Kidney (tissue), 14 donors: Measurements from ENCODE around the gene PSG3. TPM values are rescaled to one million over a fixed set of nuclear protein-coding genes. Genes with fewer than 3 reads are reported as not detected.
"Not testable (repeated sequence)": the region's sequence is repeated elsewhere in the genome, so short reads cannot be mapped to it uniquely, and the experiment has no call there.

Source experiments
- DNase-seq, 5 donors: peaks; one replicate each; pipeline ENCODE4 v3.0.0-alpha.2; 2013 to 2020
- FAIRE-seq: peaks from 2 replicates; lab custom pipeline; 2012; peaks lifted over from hg19 to GRCh38; lab: Jason Lieb, UNC
- H3K27ac ChIP-seq, 2 donors: one replicate each; pipeline ENCODE4 v1.7.0; 2013; ENCODE audit warnings: low read depth in 2 of 2, low read length in 2 of 2, inconsistent platforms in 1 of 2
- H3K27me3 ChIP-seq: one replicate; pipeline ENCODE4 v1.7.1; 2013; ENCODE audit warnings: low read length, inconsistent platforms; ENCODE audit not compliant: control insufficient read depth, insufficient read depth
- H3K36me3 ChIP-seq, 3 donors: one replicate each; pipeline versions ENCODE4 v1.7.0 to v1.7.1; 2013; ENCODE audit warnings: low read length in 3 of 3, control low read depth in 1 of 3, inconsistent platforms in 1 of 3; ENCODE audit not compliant: insufficient read depth in 3 of 3, control insufficient read depth in 2 of 3
- H3K4me1 ChIP-seq, 3 donors: one replicate each; pipeline versions ENCODE4 v1.7.0 to v1.7.1; 2013; ENCODE audit warnings: low read length in 3 of 3, inconsistent platforms in 1 of 3, low read depth in 1 of 3; ENCODE audit not compliant: control insufficient read depth in 2 of 3, insufficient read depth in 2 of 3
- H3K4me3 ChIP-seq, 3 donors: one replicate each; pipeline versions ENCODE4 v1.7.0 to v1.8.1; 2013; ENCODE audit warnings: low read length in 3 of 3, control low read depth in 1 of 3, inconsistent platforms in 1 of 3
- H3K9ac ChIP-seq, 3 donors: one replicate each; pipeline versions ENCODE4 v1.7.0 to v1.7.1; 2013; ENCODE audit warnings: low read length in 3 of 3, control low read depth in 1 of 3, inconsistent platforms in 1 of 3
- H3K9me3 ChIP-seq, 3 donors: one replicate each; pipeline versions ENCODE4 v1.7.0 to v1.7.1; 2013; ENCODE audit warnings: low read length in 3 of 3, control low read depth in 1 of 3, inconsistent platforms in 1 of 3; ENCODE audit not compliant: control insufficient read depth in 2 of 3, insufficient read depth in 1 of 3
- intact Hi-C: fragments of 100-400 bp; cut with DNase I; formaldehyde crosslinking; loops from one replicate; pipeline ENCODE4 v1.11.1; 2022
- polyA plus RNA-seq: library from polyadenylated mRNA; stranded (reverse); fragments of 350-450 nt; fragmentation: Illumina TruSeq; extraction: RNeasy Lipid Tissue Mini Kit (QIAGEN cat#74804); gene quantifications from one replicate; pipeline ENCODE4 v1.2.3, GENCODE V29; 2014; ENCODE audit warnings: low read depth, low replicate concordance; ENCODE audit not compliant: insufficient read depth
- total RNA-seq: library from RNA; stranded (reverse); fragmentation: NEBNext Ultra II Directional; extraction: Animal tissue kit (Norgen Biotek cat#: 25700); gene quantifications from one replicate; pipeline ENCODE4 v1.2.1, GENCODE V29; 2021
- TF ChIP-seq, protein P1 (sequence below): IDR thresholded peaks from 3 replicates; pipeline ENCODE4 v1.5.1; 2012; ENCODE audit warnings: mild to moderate bottlenecking, moderate library complexity, borderline replicate concordance; ENCODE audit not compliant: insufficient read depth; ENCODE audit errors: extremely low read depth
- donor health status: control.
- donor health status: control.
- donor health status: control.
- donor health status: control.
- donor health status: control.
- donor health status: DM: yes; HTN: yes; CAD: no.
- donor health status: Normal renal cell carcinoma (clear cell type).

PSG3 gene
- total and polyA plus RNA-seq, 2 donors from 2014 or later = not detected

DNA sequence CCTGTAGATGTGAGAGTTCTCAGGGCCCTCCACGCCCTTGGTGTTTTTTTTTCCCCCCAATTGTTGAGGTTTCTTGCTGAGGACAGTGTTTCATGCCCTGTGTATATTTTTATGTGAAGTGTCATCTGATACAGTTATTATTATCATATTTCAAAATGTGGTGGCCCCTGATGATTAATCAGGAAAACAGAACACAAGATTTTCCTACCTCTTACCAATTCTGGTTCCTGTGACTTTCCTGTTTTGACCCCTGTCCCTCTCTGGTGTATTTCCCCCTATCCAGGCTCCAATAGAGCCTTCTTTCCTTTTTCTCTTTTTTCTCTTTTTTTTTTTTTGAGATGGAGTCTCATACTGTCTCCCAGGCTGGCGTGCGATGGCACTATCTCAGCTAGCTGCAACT is 24.6 kb upstream of the PSG3 start:
- TF ChIP-seq, protein P1, sequence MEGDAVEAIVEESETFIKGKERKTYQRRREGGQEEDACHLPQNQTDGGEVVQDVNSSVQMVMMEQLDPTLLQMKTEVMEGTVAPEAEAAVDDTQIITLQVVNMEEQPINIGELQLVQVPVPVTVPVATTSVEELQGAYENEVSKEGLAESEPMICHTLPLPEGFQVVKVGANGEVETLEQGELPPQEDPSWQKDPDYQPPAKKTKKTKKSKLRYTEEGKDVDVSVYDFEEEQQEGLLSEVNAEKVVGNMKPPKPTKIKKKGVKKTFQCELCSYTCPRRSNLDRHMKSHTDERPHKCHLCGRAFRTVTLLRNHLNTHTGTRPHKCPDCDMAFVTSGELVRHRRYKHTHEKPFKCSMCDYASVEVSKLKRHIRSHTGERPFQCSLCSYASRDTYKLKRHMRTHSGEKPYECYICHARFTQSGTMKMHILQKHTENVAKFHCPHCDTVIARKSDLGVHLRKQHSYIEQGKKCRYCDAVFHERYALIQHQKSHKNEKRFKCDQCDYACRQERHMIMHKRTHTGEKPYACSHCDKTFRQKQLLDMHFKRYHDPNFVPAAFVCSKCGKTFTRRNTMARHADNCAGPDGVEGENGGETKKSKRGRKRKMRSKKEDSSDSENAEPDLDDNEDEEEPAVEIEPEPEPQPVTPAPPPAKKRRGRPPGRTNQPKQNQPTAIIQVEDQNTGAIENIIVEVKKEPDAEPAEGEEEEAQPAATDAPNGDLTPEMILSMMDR = no peak
- Histone ChIP-seq H3K9ac (no peak overlapping the region), H3K27ac (no peak overlapping the region), H3K36me3 (no peaks in the 10 kb centered on the region), H3K4me3 (no peak overlapping the region), H3K9me3 (no peaks in the 10 kb centered on the region), H3K4me1 (no peaks in the 10 kb centered on the region), H3K27me3 (no peaks in the 10 kb centered on the region)
- DNase-seq (no peak), FAIRE-seq (no peak)
- intact Hi-C loops = no loop called here

DNA sequence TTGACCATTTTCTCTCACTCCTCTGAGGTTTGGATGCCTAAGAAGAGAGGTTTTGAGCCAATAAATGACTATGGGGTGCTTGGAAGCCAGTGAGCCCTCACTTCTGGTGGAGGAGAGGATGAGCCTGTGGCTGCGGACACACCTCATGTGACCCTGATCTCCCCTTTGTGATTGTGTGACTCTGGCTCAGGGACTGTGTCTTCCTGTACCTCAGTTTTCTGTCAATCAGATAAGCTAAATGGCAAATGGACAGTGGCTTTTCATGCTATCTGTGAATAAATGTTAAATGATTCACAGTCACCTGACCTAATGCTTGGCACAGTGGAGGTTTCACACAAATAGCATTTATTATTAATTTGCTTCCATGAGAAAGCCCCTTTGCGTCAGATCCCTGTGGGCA is 22.5 kb upstream of the PSG3 start:
- no peak overlapping the region for H3K9ac ChIP-seq

DNA sequence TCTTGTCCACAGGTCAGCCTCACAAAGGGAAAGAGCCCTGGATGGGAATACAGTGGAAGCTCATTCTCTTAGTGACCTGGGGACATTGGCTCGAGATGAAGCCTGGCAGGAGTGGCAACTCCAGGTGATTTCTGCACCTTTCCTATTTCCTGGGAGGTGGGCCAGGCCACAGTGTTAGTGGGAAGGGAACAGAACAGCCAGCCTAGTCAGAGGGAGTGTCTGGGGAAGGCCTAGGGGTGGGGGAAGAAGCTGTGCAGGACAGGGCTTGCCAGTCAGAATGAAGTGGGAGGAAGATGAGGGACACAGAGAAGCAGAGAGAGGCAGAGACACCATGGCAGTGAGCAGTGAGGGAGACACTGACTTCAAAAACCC is 21.6 kb upstream of the PSG3 start:
- FAIRE-seq, DNase-seq, H3K9me3 ChIP-seq, intact Hi-C loops, H3K27ac ChIP-seq, H3K4me3 ChIP-seq, H3K36me3 ChIP-seq, H3K9ac ChIP-seq, H3K27me3 ChIP-seq, H3K4me1 ChIP-seq: not testable (repeated sequence)

More for the DNA sequence above, 22.5 kb upstream of the PSG3 start:
- FAIRE-seq = no peak
- intact Hi-C loops = no loop called here
- Histone ChIP-seq H3K27ac (no peak overlapping the region), H3K36me3 (no peaks in the 10 kb centered on the region), H3K4me1 (no peaks in the 10 kb centered on the region), H3K27me3 (no peaks in the 10 kb centered on the region), H3K4me3 (no peak overlapping the region), H3K9me3 (no peaks in the 10 kb centered on the region)
- no peak for DNase-seq
- TF ChIP-seq, protein P1 = no peak

DNA sequence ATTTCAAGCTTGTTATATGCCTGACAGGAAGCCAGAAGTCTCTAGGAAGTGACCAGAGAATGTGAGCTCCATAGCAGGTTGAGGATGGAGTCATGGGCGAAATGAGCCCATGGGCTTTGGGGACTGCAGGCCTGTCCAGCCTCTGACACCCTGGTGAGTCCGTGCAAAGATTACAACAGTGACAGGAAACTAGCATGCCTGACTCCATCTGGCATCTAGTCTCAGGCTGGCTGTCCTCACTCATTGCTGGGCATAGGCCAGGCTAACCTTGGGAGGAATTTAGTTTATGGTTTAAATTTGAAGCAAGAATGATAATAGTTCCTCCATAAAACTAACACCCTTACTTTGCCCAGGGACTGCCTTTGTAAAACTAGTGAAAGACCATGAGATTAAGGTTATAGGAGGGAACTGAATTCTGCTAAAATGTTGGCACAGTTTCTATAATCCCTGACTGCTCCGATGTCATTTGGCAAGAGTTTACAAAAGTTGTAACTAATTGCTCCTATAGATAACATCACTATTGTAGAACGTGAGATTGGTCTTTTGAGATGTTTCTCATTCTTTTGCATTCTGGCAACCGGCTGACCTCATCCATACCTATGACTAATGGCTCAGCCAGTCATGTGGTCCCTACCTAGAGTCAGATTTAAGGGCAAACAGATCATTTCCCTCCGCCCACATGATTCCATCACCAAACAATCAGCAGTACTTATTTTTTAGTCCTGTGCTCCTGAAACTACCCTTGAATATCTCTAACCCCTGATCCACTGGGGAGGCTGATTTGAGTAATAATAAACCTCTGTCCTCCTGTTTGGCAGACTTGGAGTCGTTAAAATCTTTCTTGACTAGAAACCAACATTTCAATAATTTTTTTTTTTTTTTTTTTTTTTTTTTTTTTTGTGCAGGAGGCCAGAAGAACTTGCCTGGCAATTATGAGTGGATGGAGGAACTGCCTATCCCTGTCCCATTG is 21.0 kb upstream of the PSG3 start:
- intact Hi-C loops, FAIRE-seq, H3K27ac ChIP-seq, H3K9ac ChIP-seq, H3K4me1 ChIP-seq, H3K9me3 ChIP-seq, H3K27me3 ChIP-seq, H3K36me3 ChIP-seq, H3K4me3 ChIP-seq, DNase-seq: not testable (repeated sequence)

DNA sequence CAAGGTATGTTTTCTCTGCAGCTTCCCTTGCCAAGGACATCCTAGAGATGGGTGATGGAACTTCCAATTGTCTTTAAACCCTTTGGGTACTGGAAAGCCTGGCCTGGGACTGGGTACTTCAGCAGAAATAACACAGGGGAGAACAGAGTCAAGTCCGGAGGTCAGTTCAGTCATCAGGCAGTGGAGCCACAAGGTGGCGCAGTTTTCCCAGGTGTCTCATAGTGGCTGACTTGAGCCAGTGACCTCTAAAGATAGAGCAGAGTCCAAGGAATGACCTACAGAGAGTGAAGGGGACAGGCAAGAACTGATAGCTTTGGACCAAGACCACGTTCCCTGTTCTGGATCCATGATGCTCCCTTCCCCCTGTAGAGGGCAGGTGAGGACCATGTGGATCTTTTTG is 18.4 kb upstream of the PSG3 start:
- H3K4me1 ChIP-seq, H3K27ac ChIP-seq, FAIRE-seq, intact Hi-C loops, DNase-seq, H3K36me3 ChIP-seq, H3K9ac ChIP-seq, H3K9me3 ChIP-seq, H3K4me3 ChIP-seq, H3K27me3 ChIP-seq: not testable (repeated sequence)

DNA sequence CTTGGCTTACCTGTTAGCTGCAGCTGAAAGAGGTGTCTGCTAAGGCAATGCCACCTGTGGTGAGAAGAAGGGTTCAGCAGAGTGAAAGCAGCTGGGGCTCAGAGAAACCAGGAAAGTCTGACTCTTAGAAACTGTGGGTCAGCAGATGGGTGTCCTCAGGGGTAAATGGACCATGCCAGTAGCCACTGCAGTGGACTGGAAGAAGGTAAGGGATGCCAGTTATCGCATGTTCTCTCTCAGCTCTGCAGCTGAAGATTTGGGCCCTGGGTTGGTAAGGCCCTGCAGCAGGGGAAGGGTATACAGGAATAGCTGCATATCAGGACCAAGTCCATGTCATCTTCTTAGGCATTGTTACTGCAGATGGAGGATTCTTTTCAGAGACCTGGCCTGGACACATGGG is 12.0 kb upstream of the PSG3 start:
- H3K4me3 ChIP-seq, H3K4me1 ChIP-seq, H3K9me3 ChIP-seq, H3K27me3 ChIP-seq, intact Hi-C loops, H3K9ac ChIP-seq, H3K27ac ChIP-seq, H3K36me3 ChIP-seq, FAIRE-seq, DNase-seq: not testable (repeated sequence)
